H1 (cell line): Measurements from ENCODE around the gene ARHGEF1. TPM values are rescaled to one million over a fixed set of nuclear protein-coding genes. Genes with fewer than 3 reads are reported as not detected.

Experiments
- ASH2L ChIP-seq: fragments of 200-600, 300-600 bp; sonication (generic); IDR thresholded peaks from one replicate; pipeline ENCODE4 v1.7.1; 2017; ENCODE audit warnings: low read length
- ATF3 ChIP-seq: IDR thresholded peaks from 2 replicates; pipeline ENCODE4 v1.6.1; 2011; ENCODE audit warnings: low read depth, mild to moderate bottlenecking, low read length; ENCODE audit not compliant: insufficient read depth
- BCL11A ChIP-seq, 2 experiments: IDR thresholded peaks; one replicate each; pipeline ENCODE4 v1.6.1; 2011; ENCODE audit warnings: low read depth in 2 of 2, low read length in 2 of 2, mild to moderate bottlenecking in 2 of 2
- CTBP2 ChIP-seq: IDR thresholded peaks from 2 replicates; pipeline ENCODE4 v1.7.0; 2011; ENCODE audit warnings: borderline replicate concordance, mild to moderate bottlenecking, moderate library complexity, mixed read lengths, low read length; ENCODE audit not compliant: insufficient read depth, insufficient read length
- EZH2 ChIP-seq: fragments of 200-600 bp; sonication (generic); IDR thresholded peaks from 2 replicates; pipeline ENCODE4 v1.7.1; 2012; ENCODE audit warnings: low read depth, mild to moderate bottlenecking, moderate library complexity, low read length, inconsistent platforms; ENCODE audit not compliant: severe bottlenecking
- HDAC2 ChIP-seq, 2 experiments: fragments of 300-600 bp in 1 of 2; sonication (generic) in 1 of 2; IDR thresholded peaks; 2 replicates each; pipeline ENCODE4 v1.6.1; 2011 to 2012; ENCODE audit warnings: low read depth in 2 of 2, low read length in 2 of 2, mild to moderate bottlenecking in 2 of 2, moderate library complexity in 2 of 2, borderline replicate concordance in 1 of 2, inconsistent platforms in 1 of 2
- JUN ChIP-seq: IDR thresholded peaks from 2 replicates; pipeline ENCODE4 v1.6.1; 2011; ENCODE audit warnings: low read depth, mild to moderate bottlenecking, improper control_type of control experiment, low read length
- MAFK ChIP-seq: IDR thresholded peaks from 2 replicates; pipeline ENCODE4 v1.6.1; 2012; ENCODE audit warnings: low read depth, mild to moderate bottlenecking, improper control_type of control experiment, low read length
- NRF1 ChIP-seq: IDR thresholded peaks from 2 replicates; pipeline ENCODE4 v1.6.1; 2011; ENCODE audit warnings: mild to moderate bottlenecking, low read depth, low read length, improper control_type of control experiment
- RBBP5 ChIP-seq: IDR thresholded peaks from 2 replicates; pipeline ENCODE4 v1.7.1; 2012; ENCODE audit warnings: low read depth, mild to moderate bottlenecking, inconsistent platforms, low read length, moderate library complexity, borderline replicate concordance
- RNF2 ChIP-seq: fragments of 200-900, 300-1000 bp; sonication (generic); IDR thresholded peaks from 2 replicates; pipeline ENCODE4 v1.7.1; 2016; ENCODE audit warnings: borderline replicate concordance, low read depth, mild to moderate bottlenecking, antibody characterized with exemption, low read length; ENCODE audit not compliant: poor library complexity, severe bottlenecking; ENCODE audit errors: missing control alignments
- SIX5 ChIP-seq: IDR thresholded peaks from 2 replicates; pipeline ENCODE4 v1.6.1; 2011; ENCODE audit warnings: mild to moderate bottlenecking, low read depth, low read length
- SRF ChIP-seq: IDR thresholded peaks from 2 replicates; pipeline ENCODE4 v1.6.1; 2011; ENCODE audit warnings: mild to moderate bottlenecking, low read depth, low read length, moderate library complexity
- TAF7 ChIP-seq: optimal IDR thresholded peaks from 2 replicates; pipeline ENCODE3; 2011; ENCODE audit warnings: low read depth, mild to moderate bottlenecking, inconsistent platforms, low read length, moderate library complexity, borderline replicate concordance
- ZNF274 ChIP-seq: IDR thresholded peaks from 2 replicates; pipeline ENCODE4 v1.7.0; 2012; ENCODE audit warnings: low read length, borderline replicate concordance; ENCODE audit errors: extremely low read depth
- polyA plus RNA-seq, 7 experiments: library from polyadenylated mRNA; depleted of rRNA in 3 of 7; stranded (reverse) in 5 of 7; unstranded in 2 of 7; fragments of >200 nt in 5 of 7; fragments of 200-250 nt in 2 of 7; gene quantifications; 1 replicate in 5 of 7; 2 replicates in 1 of 7; 4 replicates in 1 of 7; pipeline versions ENCODE4 v1.2.1 to v1.2.3, GENCODE V29; 2011 to 2013; ENCODE audit warnings: missing spikeins in 2 of 7, mixed read lengths in 2 of 7
- total RNA-seq: library from RNA; stranded (reverse); fragmentation: NEBNext Ultra II Directional; extraction: Animal tissue kit (Norgen Biotek cat#: 25700); gene quantifications from 2 replicates; pipeline ENCODE4 v1.2.1, GENCODE V29; 2021
- TF ChIP-seq, protein P1 (sequence below): IDR thresholded peaks from 2 replicates; pipeline ENCODE4 v1.6.1; 2011; ENCODE audit warnings: low read length, improper control_type of control experiment
- TF ChIP-seq, protein P2 (sequence below), 3 experiments: IDR thresholded peaks; 1 replicate in 2 of 3; 2 replicates in 1 of 3; pipeline versions ENCODE4 v1.5.1 to v1.6.1; 2011; ENCODE audit warnings: low read length in 3 of 3, mild to moderate bottlenecking in 3 of 3, inconsistent platforms in 2 of 3, low read depth in 1 of 3, moderate library complexity in 1 of 3; ENCODE audit not compliant: insufficient read depth in 1 of 3; ENCODE audit errors: control extremely low read depth in 1 of 3

The ARHGEF1 gene
- total and polyA plus RNA-seq, 2 of the 8 experiments (the other 6 are each of a cell fraction or from before 2014, with no cell fraction given) = 23.0 to 49.0 TPM

DNA sequence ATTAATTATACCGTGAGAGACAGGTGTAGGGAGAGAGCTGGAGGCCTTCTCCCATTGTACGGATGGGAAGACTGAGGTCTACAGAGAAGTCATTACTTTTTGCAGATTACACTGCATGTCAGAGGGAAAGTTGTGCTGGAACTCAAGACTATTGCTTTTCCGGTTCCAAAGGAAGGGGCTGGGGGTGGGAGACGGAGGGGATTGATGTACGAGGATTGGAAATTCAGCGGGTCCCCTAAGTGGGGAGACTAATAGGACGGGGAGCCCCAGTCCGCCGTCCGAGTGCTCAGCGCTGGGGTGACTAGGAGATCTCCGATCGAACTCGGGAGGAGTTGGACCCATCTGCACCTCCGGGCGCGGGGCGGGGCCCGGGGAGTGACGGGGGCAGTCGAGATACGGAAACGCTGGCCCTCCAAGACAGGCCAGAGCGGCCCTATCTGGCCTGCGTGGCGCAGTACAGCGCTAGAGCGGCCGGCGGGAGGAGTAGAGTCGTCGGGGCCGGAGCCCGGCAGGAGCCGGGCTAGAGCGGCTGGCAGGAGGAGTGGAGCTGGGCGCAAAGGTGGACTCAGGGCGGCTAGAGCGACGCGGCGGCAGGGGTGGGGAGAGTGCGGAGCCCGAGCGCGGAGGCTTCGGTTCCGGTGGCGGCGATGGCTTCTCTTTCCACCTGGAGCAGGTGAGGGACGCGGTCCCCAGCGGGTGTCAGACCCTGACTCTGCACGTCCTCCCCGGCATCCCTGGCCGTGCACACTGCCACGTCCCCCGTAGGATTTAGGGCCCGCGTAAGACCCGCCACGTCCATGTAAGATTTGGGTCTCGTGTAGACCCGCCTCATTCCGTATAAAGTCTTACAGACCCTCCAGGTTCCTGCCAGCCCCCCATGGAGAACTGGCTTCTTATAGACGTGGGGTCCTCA, 1.1 kb downstream of the ARHGEF1 start (continued):
- TF ChIP-seq TAF7 = peak; percentile 71
- TF ChIP-seq, protein P1, sequence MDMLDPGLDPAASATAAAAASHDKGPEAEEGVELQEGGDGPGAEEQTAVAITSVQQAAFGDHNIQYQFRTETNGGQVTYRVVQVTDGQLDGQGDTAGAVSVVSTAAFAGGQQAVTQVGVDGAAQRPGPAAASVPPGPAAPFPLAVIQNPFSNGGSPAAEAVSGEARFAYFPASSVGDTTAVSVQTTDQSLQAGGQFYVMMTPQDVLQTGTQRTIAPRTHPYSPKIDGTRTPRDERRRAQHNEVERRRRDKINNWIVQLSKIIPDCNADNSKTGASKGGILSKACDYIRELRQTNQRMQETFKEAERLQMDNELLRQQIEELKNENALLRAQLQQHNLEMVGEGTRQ = no peak
- TF ChIP-seq EZH2 = no peak
- no peak for TF ChIP-seq CTBP2
- TF ChIP-seq ATF3 = no peak
- no peak for TF ChIP-seq JUN
- TF ChIP-seq HDAC2 (IDR thresholded peaks at IDR 0.05; ENCODE audit: borderline replicate concordance in 1 of 2, low read depth in 2 of 2, low read length in 2 of 2) = peak; percentile 39 to 99; a peak in 1 of 4 replicates
- TF ChIP-seq, protein P2, sequence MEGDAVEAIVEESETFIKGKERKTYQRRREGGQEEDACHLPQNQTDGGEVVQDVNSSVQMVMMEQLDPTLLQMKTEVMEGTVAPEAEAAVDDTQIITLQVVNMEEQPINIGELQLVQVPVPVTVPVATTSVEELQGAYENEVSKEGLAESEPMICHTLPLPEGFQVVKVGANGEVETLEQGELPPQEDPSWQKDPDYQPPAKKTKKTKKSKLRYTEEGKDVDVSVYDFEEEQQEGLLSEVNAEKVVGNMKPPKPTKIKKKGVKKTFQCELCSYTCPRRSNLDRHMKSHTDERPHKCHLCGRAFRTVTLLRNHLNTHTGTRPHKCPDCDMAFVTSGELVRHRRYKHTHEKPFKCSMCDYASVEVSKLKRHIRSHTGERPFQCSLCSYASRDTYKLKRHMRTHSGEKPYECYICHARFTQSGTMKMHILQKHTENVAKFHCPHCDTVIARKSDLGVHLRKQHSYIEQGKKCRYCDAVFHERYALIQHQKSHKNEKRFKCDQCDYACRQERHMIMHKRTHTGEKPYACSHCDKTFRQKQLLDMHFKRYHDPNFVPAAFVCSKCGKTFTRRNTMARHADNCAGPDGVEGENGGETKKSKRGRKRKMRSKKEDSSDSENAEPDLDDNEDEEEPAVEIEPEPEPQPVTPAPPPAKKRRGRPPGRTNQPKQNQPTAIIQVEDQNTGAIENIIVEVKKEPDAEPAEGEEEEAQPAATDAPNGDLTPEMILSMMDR (IDR thresholded peaks at IDR 0.05; ENCODE audit: control extremely low read depth in 1 of 3, insufficient read depth in 1 of 3, low read depth in 1 of 3, low read length in 3 of 3) = no peak; a peak in 1 of 4 replicates
- TF ChIP-seq RBBP5 = 0 out of 2 replicates have a peak, but pooled peaks have one; percentile 56
- TF ChIP-seq ASH2L = peak; percentile 75
- no peak for TF ChIP-seq SRF
- no peak for TF ChIP-seq MAFK
- no peak for TF ChIP-seq SIX5
- no peak for TF ChIP-seq NRF1
- TF ChIP-seq ZNF274 = no peak
- TF ChIP-seq RNF2 = no peak
- TF ChIP-seq BCL11A (IDR thresholded peaks at IDR 0.05; ENCODE audit: low read depth in 2 of 2, low read length in 2 of 2) = no peak
